RKO (cell line): ENCODE measurements around the gene DOCK4.

Experiments
- DNase-seq: peaks from one replicate; pipeline ENCODE4 v3.0.0-alpha.2; 2016; ENCODE audit warnings: low spot score

Gene DOCK4

DNA sequence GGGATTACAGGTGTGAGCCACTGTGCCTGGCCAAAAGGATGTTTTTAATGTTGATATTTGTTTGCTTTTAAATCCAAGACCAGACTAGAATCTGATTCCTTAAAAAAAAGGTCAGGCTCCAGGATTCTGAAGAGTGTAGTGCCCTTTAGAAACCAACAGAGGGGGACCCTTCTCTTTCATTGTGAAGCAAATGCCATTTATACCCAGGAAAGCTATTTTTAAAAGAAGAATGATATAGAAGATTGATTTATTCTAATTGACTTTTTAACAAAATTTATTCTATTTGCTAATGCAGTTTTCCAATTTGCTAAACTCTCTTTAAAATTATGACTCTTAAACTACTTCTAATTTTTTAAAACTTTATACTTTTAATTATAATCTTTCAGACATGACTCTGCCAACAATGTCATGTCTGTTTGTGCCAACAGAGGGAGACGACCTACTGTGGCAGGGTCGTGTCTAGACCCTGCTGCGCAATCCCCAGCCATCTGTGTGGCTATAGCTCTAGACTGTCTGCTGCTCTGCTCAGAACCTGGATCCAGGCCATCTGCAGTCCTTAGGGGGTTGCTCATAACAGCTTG lies 442.9 kb downstream of the DOCK4 start:
- peak; percentile 85 for DNase-seq

DNA sequence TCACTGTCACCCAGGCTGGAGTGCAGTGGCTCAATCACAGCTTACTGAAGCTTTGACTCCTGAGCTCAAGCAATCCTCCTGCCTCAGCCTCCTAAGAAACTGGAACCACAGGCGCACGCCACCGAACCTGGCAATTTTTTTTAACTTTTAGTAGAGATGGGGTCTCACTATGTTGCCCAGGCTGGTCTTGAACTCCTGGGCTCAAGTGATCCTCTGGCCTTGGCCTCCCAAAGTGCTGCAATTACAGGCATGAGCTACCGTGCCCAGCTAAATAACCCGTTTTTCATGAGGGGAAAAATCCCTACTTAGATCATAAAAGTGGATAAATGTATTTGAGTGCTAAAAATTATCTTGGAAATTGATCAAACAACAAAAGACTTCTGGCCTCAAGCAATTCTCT lies 443.4 kb downstream of the DOCK4 start:
- no peak for DNase-seq

DNA sequence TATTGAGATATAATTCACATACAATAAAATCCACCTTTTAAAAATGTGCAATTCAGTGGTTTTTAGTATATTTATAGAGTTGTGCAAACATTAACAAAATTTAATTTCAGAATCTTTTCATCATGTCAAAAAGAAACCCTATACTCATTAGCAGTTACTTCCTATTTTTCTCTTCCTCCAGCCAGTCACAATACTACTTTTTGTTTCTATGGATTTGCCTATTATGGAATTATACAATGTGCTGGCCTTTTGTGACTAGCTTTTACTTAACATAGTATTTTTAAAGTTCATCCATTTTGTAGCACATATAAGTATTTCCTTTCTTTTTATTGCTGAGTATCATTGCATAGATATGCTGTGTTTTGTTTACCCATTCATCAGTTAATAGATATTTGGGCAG lies 444.0 kb downstream of the DOCK4 start:
- DNase-seq: no peak

DNA sequence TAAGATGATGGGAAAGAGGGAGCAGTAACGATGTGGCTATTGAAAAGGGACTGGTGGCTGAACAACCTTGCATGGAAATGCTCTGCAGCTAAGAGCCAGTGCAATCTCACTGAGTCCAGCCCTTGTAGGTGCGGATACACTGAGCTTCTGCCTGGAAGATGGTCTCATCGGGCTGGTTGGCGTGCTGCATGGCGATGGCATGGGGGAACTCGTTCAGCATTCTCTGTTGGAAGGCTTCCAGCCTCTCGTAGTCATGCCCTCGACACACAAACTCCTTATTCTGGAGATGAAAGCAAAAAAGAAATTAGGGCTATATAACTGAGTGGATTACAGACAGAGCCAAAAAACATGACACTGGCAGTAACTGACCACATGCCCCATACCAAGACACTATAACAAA lies 446.2 kb downstream of the DOCK4 start:
- DNase-seq: no peak

DNA sequence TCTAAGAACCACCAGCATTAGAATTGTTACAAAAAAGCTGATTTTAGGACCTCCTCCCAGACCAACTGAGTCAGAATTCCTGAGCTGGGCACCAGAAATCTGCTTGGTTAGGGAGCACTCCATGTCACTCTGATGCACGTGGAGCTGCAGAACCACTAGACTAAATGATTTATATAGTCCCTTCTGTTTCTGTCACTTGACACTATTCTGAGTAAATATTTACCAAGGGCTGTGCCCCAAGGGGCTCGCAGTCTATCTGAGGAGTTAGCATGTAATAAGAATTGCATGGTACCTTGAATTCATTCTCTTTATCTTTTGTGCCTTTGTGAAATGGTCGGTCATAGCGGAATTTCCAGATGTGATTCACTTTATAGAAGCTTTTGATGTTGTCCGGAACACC lies 447.9 kb downstream of the DOCK4 start:
- DNase-seq: no peak

DNA sequence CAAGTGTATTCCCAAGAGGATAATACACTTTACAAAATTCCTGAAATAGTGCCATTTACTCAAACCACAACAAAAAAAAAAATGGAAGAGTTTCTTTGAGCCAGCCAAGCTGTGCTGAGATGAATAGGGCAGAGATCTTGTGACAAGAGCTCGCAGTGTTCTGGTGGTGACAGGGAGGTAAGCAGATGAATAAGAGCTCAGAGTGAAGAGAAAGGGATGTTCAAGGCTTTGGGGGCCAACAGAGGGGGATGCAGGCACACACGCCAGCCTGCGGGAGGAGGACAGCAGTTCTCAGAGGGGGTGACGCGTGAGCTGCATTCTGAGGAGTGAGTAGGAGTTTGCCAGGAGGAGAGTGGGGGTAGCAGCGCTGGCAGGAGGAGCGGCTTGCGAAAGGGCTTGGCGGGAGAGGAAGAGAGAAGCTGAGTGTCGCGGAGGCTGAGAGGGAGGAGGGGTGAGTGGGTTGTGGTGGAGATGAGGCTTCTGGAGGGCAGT lies 449.5 kb downstream of the DOCK4 start:
- no peak for DNase-seq

DNA sequence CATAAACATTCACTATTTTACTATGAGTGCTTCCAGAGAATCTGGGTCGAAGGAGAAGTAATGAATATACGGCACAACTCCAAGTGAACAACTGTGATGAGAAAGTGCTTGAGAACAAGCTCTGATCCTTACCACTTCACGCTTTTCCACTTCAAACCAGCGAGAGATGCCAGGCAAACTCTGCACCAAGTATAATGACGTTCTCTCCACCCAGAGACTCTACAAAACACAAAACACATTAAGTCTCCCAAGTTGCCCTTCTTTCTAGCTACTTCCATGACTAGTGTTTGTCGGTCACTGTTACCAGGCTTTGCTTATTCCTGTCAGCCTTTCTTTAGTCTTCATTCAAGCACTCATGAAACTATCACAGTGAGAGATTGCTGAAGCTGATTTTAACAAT lies 450.8 kb downstream of the DOCK4 start:
- no peak for DNase-seq

DNA sequence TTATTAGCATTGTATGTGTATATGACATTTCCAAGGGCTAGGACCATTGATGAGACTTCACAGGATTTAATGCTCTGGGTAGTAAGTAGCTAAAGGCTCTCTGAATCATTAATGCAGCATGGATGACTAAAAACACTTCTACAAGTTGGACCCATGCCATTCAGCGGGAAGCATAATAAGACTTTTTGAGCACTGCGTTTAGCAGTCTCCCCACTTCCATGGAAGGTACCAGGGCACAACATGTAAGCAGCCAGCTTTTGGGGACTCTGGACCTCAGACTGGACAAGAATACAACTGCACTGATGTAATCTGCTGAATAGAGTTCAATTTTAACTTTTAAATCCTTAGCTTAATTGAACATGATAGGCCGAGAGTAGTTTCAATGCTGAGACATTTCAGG lies 452.2 kb downstream of the DOCK4 start:
- peak; percentile 16 for DNase-seq

DNA sequence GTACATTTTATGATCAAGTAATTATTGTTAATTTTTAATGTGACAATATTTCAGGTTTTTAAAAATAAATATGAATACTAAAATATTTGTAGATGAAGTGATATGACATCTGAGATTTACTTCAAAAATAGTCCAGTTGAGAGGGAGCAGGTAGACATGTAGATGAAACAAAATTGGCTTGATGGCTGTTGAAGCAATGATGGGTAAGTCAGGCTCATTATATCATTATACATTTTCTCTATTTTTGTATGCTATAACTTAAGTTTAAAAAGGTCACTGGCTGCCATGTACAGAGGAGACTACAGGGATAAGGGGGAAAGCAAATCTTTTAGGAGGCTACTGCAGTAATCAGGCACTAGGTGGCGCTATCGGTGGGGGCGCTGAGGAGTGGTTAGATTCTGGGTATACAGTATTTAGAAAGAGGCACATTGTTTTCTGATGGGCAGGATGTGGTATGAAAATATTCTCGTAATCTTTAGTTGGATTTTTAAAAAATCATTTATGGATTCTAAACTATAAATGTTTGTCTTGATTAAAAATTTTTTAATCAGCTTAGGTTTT lies 454.1 kb downstream of the DOCK4 start:
- DNase-seq: peak; percentile 79

DNA sequence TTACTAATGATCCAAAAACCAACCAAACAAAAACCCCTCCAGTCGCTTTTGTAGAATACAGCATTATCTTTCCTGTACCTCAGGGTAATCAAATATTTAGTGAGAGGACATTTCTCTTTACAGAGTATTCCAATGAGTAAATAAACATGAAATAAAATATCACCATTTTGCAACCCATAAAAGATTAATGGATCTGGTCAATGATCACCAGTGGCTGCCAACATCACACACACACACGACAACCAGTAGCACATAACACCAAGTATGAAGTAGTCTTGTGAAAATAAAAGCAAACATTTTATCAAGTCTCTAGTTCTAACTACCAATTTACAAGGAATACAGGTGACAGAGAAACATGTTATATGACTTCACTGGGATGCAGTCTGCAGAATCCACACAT lies 455.3 kb downstream of the DOCK4 start:
- no peak for DNase-seq

DNA sequence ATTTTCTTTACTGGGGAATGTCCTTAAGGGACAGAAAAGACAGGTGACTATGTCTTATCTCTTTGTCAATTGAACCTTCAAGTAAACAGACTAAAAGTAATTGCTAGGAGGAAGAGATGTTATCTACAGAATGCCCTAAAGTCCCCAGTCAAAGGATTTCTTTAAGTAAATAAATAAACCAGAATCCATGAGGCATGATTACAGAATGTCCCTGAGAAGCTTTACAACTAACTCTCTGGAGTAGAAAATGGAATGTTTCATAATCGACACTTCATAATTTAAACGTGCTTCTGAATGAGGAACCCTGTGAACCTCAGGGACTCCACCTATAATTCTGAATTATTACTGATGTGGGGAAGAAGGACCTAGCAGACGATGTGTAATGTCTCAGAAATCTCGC lies 456.0 kb downstream of the DOCK4 start:
- no peak for DNase-seq

DNA sequence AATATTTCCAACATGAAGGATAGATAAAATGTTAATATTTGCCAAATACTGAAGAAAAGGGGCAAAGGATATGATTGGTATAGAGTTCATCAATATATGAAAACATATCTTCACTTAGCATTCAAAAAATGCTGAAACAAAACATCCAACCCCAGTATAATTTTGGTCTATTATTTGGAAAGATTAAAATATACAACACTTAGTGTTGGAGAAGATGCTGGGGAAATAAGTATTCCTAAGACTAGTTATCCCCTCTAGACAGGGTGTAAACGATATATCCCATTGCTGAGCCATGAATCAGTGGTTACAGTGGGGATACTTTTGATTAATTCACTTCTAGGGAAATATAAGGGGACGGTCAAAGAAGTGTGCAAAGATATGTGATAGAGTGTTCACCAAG lies 456.6 kb downstream of the DOCK4 start:
- DNase-seq: no peak

DNA sequence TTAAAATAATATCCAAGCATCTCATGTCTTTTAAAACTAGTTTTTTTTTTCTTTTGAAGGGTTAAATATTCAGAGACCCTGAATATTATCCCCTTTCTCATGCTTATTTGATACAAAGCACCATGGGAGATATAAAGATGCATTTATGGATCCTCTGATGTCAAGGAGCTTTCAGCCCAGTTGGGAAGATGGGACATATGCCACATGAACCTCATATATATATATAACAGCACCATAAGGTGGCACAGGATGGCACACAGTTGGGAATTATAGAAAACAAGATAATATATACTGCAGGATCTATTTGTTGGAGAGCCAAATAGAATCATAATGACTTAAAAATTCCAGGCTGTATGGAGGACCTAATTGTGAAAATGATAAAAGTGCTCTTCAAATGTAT lies 458.5 kb downstream of the DOCK4 start:
- no peak for DNase-seq

DNA sequence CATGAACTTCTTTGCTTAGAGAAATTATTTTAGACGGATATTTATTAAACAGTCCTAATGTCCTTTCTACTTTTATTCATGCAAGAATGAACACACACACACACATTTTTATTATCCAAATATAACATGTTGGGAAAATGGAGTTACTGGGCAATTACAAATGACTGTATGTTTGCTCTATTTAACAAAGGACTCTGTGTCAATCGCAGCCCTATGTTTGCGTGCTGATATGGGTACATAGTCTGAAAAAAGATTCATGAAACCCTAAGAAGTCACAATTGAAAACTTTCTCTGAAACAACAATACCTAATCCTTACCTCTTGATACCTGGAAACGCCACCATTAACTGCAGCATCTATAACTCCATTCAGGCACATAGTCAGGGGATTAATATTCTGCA lies 459.2 kb downstream of the DOCK4 start:
- no peak for DNase-seq

DNA sequence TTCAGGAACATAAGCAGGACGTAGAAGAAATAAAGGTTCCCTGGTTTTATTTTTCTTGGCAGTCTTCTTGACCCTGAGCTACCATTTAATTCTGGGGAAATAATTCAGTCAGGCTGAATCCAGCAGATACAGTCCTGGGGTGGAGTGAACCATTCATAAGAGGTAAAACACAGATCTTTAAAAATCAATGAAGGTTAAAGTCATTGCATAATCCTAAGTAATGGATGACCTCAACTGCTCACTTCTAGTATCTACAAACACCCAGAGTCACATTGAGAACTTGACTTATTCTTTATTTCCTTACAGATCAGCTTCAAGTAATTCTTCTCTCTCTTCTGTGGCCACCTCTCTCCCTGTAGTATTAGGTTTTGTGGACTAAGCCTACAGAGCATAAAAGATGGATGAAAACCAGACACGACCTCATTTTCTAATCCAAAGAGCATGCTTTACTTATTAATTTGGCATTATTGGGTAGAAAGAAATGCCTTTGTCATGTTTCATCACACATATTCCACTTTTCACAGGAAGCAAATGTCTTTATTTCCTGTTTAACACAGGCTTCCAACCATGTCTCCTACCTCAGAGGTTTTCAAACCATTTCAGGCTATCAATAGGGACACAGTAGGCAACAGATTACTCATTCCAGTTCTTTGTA lies 461.6 kb downstream of the DOCK4 start:
- no peak for DNase-seq

DNA sequence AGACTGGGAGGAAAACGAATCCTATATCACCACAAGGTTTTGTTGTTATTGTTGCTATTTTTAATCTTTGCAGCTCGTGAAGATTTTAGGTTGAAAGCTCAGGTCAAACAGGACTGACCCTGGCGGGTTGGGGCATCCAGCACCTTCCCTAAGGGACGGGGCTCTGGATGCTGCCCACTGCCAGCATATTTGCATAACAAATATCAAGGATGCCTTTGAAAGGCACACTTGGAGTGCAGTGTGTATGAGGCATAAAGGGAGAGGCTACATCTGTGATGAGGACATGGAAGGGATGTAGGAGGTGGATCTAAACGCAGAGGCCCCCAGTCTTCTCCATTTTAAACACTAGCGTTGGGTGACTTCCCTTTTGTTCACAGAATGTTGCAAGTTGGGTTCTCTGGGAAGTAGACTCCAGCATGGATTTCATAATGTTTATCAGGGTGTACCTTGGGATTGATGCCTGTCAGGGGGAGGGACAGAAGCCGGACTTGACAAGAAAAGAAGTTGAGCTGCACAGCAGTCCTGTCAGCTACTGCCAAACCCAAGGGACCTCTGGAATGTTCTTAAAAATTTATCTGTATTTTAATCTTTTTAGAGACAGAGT lies 462.9 kb downstream of the DOCK4 start:
- DNase-seq: no peak

DNA sequence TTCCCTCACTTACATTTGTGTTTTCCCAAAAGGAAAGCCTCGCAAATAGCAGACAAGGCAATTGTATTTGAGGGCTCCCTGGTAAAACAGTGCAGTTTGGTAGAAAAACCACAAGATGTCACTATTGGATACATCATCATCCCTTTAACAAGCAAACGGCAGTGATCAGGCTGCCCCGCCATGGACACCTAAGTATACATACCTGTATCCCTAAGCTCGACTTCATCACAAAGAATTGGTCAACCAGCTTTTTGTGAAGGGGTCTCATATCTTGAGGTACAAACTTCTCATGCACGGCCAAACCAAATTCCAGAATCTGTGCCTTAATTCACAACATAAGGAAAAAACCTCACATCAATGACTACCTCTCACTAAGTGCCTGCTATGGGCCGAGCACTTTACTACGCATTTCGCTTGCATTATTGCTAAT lies 464.4 kb downstream of the DOCK4 start:
- peak; percentile 84 for DNase-seq

DNA sequence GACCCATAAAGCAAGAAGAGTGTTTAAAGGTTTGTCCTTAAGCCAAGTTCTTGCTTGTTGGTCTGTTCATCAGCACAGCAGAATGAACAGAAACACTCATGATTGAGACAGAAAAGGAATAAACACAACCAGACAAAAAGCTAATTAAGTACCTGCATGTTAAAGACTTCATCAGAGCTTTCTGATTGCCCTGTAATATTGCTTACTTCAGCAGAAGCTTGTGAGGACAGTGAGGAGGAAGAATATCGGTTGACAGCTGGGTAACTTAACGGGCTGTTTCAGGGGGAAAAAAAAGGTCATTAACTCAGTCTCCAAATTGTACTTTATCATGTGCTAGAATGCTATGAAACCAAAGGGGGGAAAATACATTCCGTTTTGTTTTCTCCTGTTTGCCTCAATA lies 465.3 kb downstream of the DOCK4 start:
- no peak for DNase-seq

DNA sequence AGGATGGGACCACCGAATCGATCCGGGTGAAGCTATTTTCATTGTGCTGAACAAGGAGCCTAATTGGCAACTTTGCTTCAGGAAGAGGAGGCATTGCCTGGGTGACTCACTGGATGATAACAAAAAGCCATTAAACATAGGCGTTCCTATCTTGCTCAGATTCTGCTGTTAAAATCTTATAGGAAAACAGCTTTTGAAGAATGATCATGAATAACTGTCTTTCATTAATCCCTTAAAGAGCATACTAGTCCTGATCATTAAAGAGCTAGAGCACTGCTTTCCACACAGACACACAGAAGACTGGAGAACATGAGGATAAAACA lies 469.7 kb downstream of the DOCK4 start:
- no peak for DNase-seq

DNA sequence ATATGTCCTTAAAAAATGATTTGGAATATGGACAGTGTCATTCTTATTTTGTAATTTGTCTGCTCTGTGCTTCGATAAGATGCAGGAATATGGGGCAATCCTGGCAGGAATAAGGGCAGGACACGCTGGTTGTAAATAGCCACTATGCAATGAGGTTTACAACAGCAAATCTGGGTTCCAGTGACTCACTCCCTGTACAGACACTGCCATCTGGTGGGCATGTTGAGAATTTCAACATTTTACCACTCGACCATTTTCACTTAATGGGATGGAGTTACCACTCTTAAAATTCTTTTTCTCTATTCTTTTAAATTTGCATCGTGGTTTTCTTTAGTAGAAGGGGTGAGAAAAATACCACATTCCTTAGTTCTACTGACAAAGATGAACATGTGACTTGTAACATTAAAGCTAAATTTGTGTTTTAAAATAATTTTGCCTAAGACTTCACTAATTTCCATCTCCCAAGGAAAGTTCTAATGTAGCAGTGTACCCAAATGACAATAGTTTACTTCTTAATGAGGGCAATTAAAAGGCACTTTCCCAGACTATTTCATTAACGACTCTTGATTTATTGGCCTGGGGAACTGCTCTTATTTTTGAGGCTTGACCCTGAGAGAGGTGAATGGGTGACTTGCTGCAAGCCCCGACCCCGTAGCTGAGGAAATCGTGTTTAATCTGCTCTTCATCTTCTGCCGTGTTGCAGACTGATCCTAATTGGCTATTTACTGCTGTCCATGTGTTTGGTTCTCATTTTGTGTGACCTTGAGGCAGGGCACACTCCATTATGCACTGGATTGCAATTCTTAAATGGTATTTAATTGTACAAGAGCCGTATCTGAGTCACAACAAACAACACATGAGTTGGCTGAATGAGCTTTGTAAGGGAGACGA lies 470.3 kb downstream of the DOCK4 start:
- peak; percentile 88 for DNase-seq

DNA sequence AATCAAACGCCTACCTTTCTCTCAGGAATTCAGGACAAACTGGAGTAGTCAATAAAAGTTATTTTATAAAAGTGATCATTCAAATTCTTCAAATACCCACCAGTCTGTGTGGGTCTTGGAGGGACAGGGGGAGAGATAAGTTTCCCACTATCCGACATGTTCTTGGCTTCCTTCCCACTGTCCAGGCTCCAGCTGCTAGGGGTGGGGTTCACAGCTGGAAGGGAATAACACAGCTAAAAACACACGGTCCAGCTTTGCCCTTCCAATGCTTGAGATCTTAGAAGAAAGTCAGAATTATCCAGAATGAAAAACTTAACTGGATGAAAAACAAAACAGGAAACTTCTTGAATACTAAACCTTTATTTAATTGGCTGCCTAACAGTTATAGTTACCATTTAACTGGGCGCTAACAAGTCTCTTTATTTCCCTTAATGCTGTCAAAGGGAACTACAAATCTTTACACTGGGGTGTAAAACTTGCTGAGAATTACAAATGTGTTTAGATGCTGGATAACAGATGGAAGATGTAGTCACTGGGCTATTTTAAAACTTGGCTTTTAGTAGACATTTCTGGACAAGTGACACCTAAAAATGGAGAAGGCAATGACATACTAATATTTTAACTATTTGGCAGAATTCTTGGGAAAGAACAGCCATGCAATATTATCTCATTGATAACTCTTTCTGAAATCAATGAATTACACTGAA lies 471.1 kb downstream of the DOCK4 start:
- no peak for DNase-seq

DNA sequence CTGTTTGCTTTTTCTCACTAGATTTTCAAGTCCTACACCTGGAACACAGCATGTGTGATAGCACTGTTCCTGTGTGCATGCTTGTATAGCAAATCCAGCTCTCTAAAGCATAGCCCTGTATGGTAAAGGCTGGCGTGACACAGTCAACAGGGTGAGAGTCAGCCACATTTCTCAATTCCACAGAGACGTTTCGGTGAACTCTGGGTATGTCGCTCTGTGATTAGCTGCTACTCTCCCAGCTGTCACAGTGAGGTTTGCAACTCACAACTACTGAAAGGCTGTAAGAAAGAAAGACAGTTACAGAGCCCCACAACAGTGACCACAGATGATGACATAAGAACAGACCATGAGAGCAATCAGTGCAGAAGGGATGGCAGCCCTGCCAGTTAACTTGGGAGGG lies 473.3 kb downstream of the DOCK4 start:
- no peak for DNase-seq
